ENCODE data around the gene DMD.

Gene DMD

DNA sequence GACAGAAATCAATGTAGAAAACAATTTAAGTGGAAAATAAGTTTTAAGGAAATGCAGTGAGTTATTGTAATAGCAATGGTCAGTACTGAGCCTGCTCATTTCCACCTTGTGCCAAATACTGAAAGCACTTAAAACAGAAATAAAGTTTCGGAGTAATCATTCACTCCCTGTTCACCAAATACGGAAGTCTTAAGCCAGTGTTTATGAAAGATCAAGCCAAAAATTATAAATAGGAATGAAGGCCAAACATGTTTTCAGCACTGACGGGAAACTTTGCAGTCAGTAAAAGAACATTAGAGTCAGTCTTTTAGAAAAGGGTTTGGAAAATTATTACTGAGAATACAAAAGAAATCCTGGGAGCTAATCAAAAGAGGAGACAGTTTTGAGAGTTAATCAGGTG is 178.6 kb downstream of the DMD start:
- Mint-ChIP-seq H3K4me3 (no peak overlapping the region), H3K27ac (peak overlapping the region in 1 of 3 experiments; percentile 62), H3K4me1 (peaks cover 4% of the 10 kb centered on the region), H3K36me3 (ENCODE audit: low read depth) (no peaks in the 10 kb centered on the region), H3K27me3 (ENCODE audit: low read depth) (no peaks in the 10 kb centered on the region), H3K9me3 (no peaks in the 10 kb centered on the region)
- TF ChIP-seq, protein P1, sequence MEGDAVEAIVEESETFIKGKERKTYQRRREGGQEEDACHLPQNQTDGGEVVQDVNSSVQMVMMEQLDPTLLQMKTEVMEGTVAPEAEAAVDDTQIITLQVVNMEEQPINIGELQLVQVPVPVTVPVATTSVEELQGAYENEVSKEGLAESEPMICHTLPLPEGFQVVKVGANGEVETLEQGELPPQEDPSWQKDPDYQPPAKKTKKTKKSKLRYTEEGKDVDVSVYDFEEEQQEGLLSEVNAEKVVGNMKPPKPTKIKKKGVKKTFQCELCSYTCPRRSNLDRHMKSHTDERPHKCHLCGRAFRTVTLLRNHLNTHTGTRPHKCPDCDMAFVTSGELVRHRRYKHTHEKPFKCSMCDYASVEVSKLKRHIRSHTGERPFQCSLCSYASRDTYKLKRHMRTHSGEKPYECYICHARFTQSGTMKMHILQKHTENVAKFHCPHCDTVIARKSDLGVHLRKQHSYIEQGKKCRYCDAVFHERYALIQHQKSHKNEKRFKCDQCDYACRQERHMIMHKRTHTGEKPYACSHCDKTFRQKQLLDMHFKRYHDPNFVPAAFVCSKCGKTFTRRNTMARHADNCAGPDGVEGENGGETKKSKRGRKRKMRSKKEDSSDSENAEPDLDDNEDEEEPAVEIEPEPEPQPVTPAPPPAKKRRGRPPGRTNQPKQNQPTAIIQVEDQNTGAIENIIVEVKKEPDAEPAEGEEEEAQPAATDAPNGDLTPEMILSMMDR (IDR thresholded peaks at IDR 0.05; ENCODE audit: unreplicated experiment in 3 of 3), result no peak

DNA sequence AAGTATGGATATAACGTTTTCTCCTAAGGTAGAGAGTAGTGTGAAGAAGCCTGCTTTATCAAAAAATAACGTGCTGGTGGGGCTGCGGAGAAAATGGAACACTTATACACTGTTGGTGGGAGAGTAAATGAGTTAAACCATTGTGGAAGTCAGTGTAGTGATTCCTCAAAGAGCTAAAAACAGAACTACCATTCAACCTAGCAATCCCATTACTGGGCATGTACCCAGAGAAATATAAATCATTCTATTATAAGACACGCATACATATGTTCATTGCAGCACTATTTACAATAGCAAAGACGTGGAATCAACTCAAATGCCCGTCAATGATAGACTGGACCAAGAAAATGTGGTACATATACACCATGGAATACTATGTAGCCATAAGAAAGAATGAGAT is 196.4 kb downstream of the DMD start:
- no peaks in the 10 kb centered on the region for H3K36me3 Mint-ChIP-seq (ENCODE audit: low read depth)
- no peaks in the 10 kb centered on the region for H3K4me1 Mint-ChIP-seq
- no peak overlapping the region for H3K4me3 Mint-ChIP-seq
- no peaks in the 10 kb centered on the region for H3K27me3 Mint-ChIP-seq (ENCODE audit: low read depth)
- no peaks in the 10 kb centered on the region for H3K9me3 Mint-ChIP-seq
- TF ChIP-seq, protein P1 (IDR thresholded peaks at IDR 0.05; ENCODE audit: unreplicated experiment in 3 of 3), result no peak
- H3K27ac Mint-ChIP-seq, result peak overlapping the region in 1 of 3 experiments; percentile 40

DNA sequence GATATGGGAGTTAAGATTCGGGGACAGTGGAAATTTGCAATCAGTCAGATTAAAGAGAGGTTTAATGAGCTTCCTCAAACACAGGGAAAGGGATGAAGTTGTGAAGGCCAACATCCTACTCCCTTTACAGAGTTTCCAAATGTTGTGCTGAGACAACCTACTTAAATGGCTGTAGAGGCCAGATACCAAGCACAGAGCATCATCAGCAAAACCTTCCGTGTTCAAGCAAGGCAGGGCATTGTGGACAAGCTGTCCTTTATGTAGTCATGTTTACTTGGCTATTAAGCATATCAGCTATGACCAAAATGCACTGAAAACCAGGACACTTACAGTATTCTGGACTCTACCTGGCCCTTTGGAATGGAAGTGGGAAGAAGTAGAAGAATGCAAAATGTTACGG is 197.3 kb downstream of the DMD start:
- H3K27ac Mint-ChIP-seq, result no peak overlapping the region
- TF ChIP-seq, protein P1 (IDR thresholded peaks at IDR 0.05; ENCODE audit: unreplicated experiment in 3 of 3), result no peak
- H3K36me3 Mint-ChIP-seq (ENCODE audit: low read depth), result no peaks in the 10 kb centered on the region
- H3K9me3 Mint-ChIP-seq, result no peaks in the 10 kb centered on the region
- no peak overlapping the region for H3K4me3 Mint-ChIP-seq
- H3K27me3 Mint-ChIP-seq (ENCODE audit: low read depth), result no peaks in the 10 kb centered on the region
- H3K4me1 Mint-ChIP-seq, result no peaks in the 10 kb centered on the region

DNA sequence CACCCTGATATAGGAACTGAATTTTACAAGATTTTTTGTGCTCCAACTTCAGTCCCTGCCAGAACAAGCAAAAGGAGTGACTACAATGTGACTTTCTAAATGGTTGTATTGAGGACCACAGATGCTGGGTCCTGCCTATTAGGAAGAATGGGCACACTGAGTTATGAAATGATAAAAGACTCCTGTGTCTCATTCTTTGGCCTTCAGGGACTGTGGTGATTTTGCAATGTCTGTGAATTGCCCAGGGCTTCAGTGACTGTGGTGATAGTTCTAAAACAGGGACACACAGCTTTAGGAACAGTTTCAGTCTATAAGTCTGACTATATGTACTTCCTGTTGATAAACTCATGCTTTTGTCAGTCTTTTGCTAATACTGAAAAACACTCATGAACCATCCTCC is 210.2 kb downstream of the DMD start:
- Mint-ChIP-seq H3K4me3 (no peak overlapping the region), H3K36me3 (ENCODE audit: low read depth) (no peaks in the 10 kb centered on the region), H3K27me3 (ENCODE audit: low read depth) (no peaks in the 10 kb centered on the region), H3K9me3 (no peaks in the 10 kb centered on the region), H3K4me1 (no peaks in the 10 kb centered on the region), H3K27ac (no peak overlapping the region)
- TF ChIP-seq, protein P1 (IDR thresholded peaks at IDR 0.05; ENCODE audit: unreplicated experiment in 3 of 3), result no peak

DNA sequence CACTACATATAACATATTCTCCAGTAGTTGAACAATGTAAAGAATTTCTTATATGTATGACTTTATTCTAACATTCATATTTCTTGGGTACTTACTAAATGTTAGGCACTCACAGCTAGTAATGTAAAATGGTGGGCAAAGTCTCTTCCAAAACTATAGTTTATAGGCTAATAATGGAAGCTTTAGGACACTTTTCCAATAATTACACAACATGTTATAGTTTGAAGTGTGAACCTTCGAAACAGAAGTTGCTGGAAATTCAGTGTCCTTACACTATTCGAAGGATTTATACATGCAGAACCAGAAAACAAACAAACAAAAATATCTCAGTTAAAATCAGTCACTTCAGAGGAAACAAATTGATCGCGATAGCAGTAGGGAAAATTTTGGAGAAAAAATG is 212.6 kb downstream of the DMD start:
- H3K36me3 Mint-ChIP-seq (ENCODE audit: low read depth), result no peaks in the 10 kb centered on the region
- H3K4me1 Mint-ChIP-seq, result no peaks in the 10 kb centered on the region
- no peaks in the 10 kb centered on the region for H3K27me3 Mint-ChIP-seq (ENCODE audit: low read depth)
- no peak overlapping the region for H3K4me3 Mint-ChIP-seq
- no peaks in the 10 kb centered on the region for H3K9me3 Mint-ChIP-seq
- TF ChIP-seq, protein P1 (IDR thresholded peaks at IDR 0.05; ENCODE audit: unreplicated experiment in 3 of 3), result no peak
- H3K27ac Mint-ChIP-seq, result no peak overlapping the region

DNA sequence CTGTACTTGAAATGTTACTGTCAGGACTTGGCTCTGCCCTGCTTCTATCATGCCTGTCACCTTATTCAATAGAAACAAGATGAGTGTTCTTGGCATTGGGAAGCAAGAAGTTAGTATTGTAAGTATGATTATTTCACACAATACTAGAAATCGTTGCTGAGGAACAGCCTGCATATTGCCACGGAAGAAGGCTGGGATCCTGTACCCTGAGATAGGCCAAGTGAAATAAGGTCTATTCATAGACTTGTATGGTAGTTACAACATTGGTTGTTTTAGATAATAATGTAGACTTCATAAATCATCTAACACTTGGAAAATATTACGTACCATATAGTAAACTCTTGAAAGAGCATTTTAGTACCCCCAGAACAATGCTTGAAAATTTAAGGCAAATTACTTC is 215.9 kb downstream of the DMD start:
- TF ChIP-seq, protein P1 (IDR thresholded peaks at IDR 0.05; ENCODE audit: unreplicated experiment in 3 of 3), result no peak
- H3K36me3 Mint-ChIP-seq (ENCODE audit: low read depth), result no peaks in the 10 kb centered on the region
- H3K9me3 Mint-ChIP-seq, result no peaks in the 10 kb centered on the region
- no peaks in the 10 kb centered on the region for H3K27me3 Mint-ChIP-seq (ENCODE audit: low read depth)
- no peak overlapping the region for H3K4me3 Mint-ChIP-seq
- H3K4me1 Mint-ChIP-seq, result no peaks in the 10 kb centered on the region
- H3K27ac Mint-ChIP-seq, result no peak overlapping the region
